OCI-LY3 (cell line): ENCODE results near the gene SHROOM3.

Experiments
- H2AFZ ChIP-seq: fragments of 200-600, 300-600 bp; shearing (Covaris generic); 2 replicates; pipeline ENCODE4 v1.6.0; 2014; ENCODE audit warnings: antibody characterized with exemption, low read depth, low read length
- H3K27ac ChIP-seq: fragments of 200-600, 300-600 bp; sonication (generic); 2 replicates; pipeline ENCODE4 v1.5.1; 2014; ENCODE audit warnings: mild to moderate bottlenecking, low read length, moderate library complexity, mixed read lengths
- H3K27me3 ChIP-seq: fragments of 200-600, 300-600 bp; sonication (generic); 2 replicates; pipeline ENCODE4 v1.6.1; 2014; ENCODE audit warnings: low read depth, low read length, mixed read lengths
- H3K36me3 ChIP-seq: fragments of 200-600, 300-600 bp; sonication (generic); replicated peaks from 2 replicates; pipeline ENCODE3; 2014; ENCODE audit warnings: low read depth, low read length, mixed read lengths
- H3K4me1 ChIP-seq: fragments of 300-600, 200-600 bp; sonication (generic); 2 replicates; pipeline ENCODE4 v1.6.1; 2014; ENCODE audit warnings: low read length, mixed read lengths
- H3K4me2 ChIP-seq: fragments of 200-600, 300-600 bp; sonication (generic); 2 replicates; pipeline ENCODE4 v1.6.1; 2014; ENCODE audit warnings: low read length, mixed read lengths
- H3K4me3 ChIP-seq: fragments of 300-600, 200-600 bp; sonication (generic); 2 replicates; pipeline ENCODE4 v1.5.1; 2014; ENCODE audit warnings: antibody characterized with exemption, mild to moderate bottlenecking, low read length, moderate library complexity
- H3K79me2 ChIP-seq: fragments of 300-600, 200-600 bp; shearing (Covaris generic); 2 replicates; pipeline ENCODE4 v1.6.1; 2014; ENCODE audit warnings: mild to moderate bottlenecking, low read length, mixed read lengths
- H3K9ac ChIP-seq: fragments of 300-600, 200-600 bp; shearing (Covaris generic); 2 replicates; pipeline ENCODE4 v1.6.0; 2014; ENCODE audit warnings: mild to moderate bottlenecking, low read length, moderate library complexity
- H3K9me3 ChIP-seq: fragments of 200-600, 300-600 bp; shearing (Covaris generic); 2 replicates; pipeline ENCODE4 v1.6.1; 2014; ENCODE audit warnings: low read length, mixed read lengths; ENCODE audit not compliant: insufficient read depth
- H4K20me1 ChIP-seq: fragments of 200-600, 300-600 bp; sonication (generic); 2 replicates; pipeline ENCODE4 v1.6.1; 2016; ENCODE audit warnings: low read length, mixed read lengths; ENCODE audit not compliant: insufficient read depth
- CTCF ChIP-seq: fragments of 200-600, 300-600 bp; sonication (generic); IDR thresholded peaks from 2 replicates; pipeline ENCODE4 v1.5.1; 2014; ENCODE audit warnings: antibody characterized with exemption, low read length, low read depth
- EZH2phosphoT487 ChIP-seq: fragments of 200-600 bp; shearing (Covaris generic); IDR thresholded peaks from 2 replicates; pipeline ENCODE4 v1.6.1; 2018; ENCODE audit warnings: antibody characterized with exemption, mixed run types, low read depth

SHROOM3 gene

DNA sequence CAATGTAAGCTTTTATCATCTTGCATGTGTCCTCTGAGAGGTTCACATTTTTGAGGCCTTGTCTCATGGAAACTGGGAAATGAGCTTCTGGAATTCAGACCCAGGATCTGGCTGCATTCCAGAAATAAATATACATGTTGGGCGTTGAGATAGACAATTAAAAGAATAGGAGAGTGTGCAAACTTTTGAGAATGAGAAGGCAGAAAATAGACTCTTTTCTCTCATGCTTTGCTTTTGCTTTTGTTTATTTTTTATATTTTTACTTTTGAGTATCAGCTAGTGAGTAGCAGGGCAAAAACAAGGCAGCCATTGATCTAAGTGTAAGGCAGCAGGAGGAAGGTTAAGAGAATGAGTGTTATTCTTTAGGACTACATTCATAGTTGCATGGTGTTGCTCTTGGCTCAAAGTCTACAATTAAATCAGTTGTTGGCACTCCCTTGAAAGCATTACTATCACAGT is 12.4 kb downstream of the SHROOM3 start:
- no peaks in the 10 kb centered on the region for H3K9me3 ChIP-seq
- TF ChIP-seq EZH2phosphoT487 (no peak), CTCF (no peak)
- H3K9ac ChIP-seq, result no peak overlapping the region
- peaks cover 32% of the 10 kb centered on the region for H3K4me1 ChIP-seq
- no peak overlapping the region for H3K4me3 ChIP-seq
- no peak overlapping the region for H3K4me2 ChIP-seq
- H3K36me3 ChIP-seq, result no peaks in the 10 kb centered on the region
- H3K79me2 ChIP-seq, result no peaks in the 10 kb centered on the region
- H3K27me3 ChIP-seq, result peaks cover 19% of the 10 kb centered on the region
- H2AFZ ChIP-seq, result no peak overlapping the region
- H4K20me1 ChIP-seq, result no peaks in the 10 kb centered on the region
- no peak overlapping the region for H3K27ac ChIP-seq

DNA sequence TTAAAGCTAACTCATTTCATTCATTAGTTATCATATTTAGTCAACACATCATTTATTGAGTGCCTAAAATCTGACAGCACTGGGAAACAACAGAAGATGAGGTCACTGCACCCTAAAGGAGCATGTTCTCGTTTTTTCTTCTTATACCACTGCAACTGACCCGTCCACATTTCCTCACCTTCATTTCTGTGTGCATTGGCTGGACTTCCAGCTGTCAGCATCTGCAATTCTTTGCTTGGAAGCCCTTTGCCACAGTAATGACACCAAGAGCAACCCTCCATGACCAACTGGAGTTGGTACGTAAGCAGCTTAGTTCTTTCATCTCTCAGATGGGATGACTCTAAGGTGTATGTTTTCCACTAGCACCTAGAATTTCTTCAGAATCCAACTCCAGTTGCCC is 13.2 kb downstream of the SHROOM3 start:
- no peaks in the 10 kb centered on the region for H3K36me3 ChIP-seq
- H3K4me3 ChIP-seq, result no peak overlapping the region
- no peaks in the 10 kb centered on the region for H3K9me3 ChIP-seq
- H3K4me2 ChIP-seq, result no peak overlapping the region
- H3K27me3 ChIP-seq, result peaks cover 18% of the 10 kb centered on the region
- H3K79me2 ChIP-seq, result no peaks in the 10 kb centered on the region
- H2AFZ ChIP-seq, result no peak overlapping the region
- TF ChIP-seq CTCF (no peak), EZH2phosphoT487 (no peak)
- H3K4me1 ChIP-seq, result peaks cover 27% of the 10 kb centered on the region
- no peaks in the 10 kb centered on the region for H4K20me1 ChIP-seq
- H3K9ac ChIP-seq, result no peak overlapping the region
- H3K27ac ChIP-seq, result no peak overlapping the region

DNA sequence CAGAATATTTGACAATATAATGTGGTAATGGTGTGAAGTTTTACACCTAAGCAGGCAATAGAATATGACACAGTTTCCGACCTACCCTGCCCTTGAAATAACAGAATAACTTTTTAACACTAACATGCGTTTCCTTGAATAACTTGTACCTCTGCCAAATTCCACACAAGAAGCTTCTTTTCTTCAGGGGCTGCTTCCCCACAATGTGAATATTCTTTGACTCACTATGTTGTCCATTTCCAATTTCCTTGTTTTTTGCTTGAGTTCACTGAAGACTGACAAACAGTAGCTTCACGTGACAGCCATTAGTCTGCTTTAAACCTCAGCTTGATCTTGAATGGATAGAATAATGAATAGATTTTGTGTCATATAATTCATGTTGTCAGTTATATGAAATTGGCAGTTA is 14.3 kb downstream of the SHROOM3 start:
- TF ChIP-seq EZH2phosphoT487 (no peak), CTCF (no peak)
- Histone ChIP-seq H3K27ac (no peak overlapping the region), H3K9ac (no peak overlapping the region), H3K79me2 (no peaks in the 10 kb centered on the region), H3K4me3 (no peak overlapping the region), H3K27me3 (peaks cover 12% of the 10 kb centered on the region), H2AFZ (no peak overlapping the region), H3K9me3 (no peaks in the 10 kb centered on the region), H3K36me3 (no peaks in the 10 kb centered on the region), H4K20me1 (no peaks in the 10 kb centered on the region), H3K4me1 (peaks cover 27% of the 10 kb centered on the region), H3K4me2 (no peak overlapping the region; the same call in 1 of the 2 replicates)

DNA sequence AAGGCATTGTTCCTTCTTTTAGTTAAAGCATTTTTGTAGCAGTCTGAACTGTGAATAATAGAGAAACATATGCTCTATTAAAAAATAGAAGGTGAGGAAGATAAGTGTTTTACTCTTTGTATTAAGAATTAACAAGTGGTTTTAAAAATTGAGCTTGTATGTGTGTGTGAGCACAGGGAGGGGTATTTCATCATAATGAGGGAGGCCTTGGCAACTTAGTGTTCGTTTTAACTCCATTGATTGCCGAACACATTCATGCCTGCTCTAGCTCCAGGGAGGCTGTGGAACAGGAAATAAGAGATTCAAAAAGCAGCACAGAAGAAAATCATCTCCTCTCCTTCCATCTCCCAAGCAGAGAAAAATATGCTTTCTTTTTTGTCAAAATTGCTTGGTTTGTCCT is 14.8 kb downstream of the SHROOM3 start:
- H3K79me2 ChIP-seq, result no peaks in the 10 kb centered on the region
- no peak overlapping the region for H3K4me2 ChIP-seq
- no peak overlapping the region for H2AFZ ChIP-seq
- no peak overlapping the region for H3K9ac ChIP-seq
- no peaks in the 10 kb centered on the region for H3K36me3 ChIP-seq
- H3K27me3 ChIP-seq, result peaks cover 12% of the 10 kb centered on the region
- no peak overlapping the region for H3K4me3 ChIP-seq
- peaks cover 32% of the 10 kb centered on the region for H3K4me1 ChIP-seq
- no peak overlapping the region for H3K27ac ChIP-seq
- no peaks in the 10 kb centered on the region for H4K20me1 ChIP-seq
- no peak for TF ChIP-seq EZH2phosphoT487
- no peak for TF ChIP-seq CTCF
- H3K9me3 ChIP-seq, result no peaks in the 10 kb centered on the region
